ENCODE data around the gene TRAF3. TPM values are rescaled to one million over a fixed set of nuclear protein-coding genes. Genes with fewer than 3 reads are reported as not detected.
A peak's percentile ranks its signal among the peaks of the same experiment; 100 is the strongest.

The TRAF3 gene
- total and polyA plus RNA-seq, 2 experiments from 2014 or later, result 6.3 to 19.7 TPM

- no peak for DNase-seq (ENCODE audit: low read depth in 1 of 2, low spot score in 1 of 2)
- no peak for TF ChIP-seq CTCF (IDR thresholded peaks at IDR 0.05; ENCODE audit: low read depth, low read length)
- Histone ChIP-seq H3K4me1 (ENCODE audit: low read depth) (no peaks in the 10 kb centered on the region), H3K4me3 (no peak overlapping the region), H3K9me3 (ENCODE audit: low read depth) (no peaks in the 10 kb centered on the region), H3K27me3 (no peaks in the 10 kb centered on the region), H3K27ac (no peak overlapping the region), H3K36me3 (no peaks in the 10 kb centered on the region)
These were observed 39.6 kb upstream of the TRAF3 start for GRCh38 chr14:102737402-102738372.

GRCh38 chr14:102738373-102739189 lies 38.7 kb upstream of the TRAF3 start:
- no peaks in the 10 kb centered on the region for H3K4me1 ChIP-seq (ENCODE audit: low read depth)
- H3K36me3 ChIP-seq, result no peaks in the 10 kb centered on the region
- TF ChIP-seq CTCF (IDR thresholded peaks at IDR 0.05; ENCODE audit: low read depth, low read length), result no peak
- H3K27ac ChIP-seq, result no peak overlapping the region
- H3K9me3 ChIP-seq (ENCODE audit: low read depth), result no peaks in the 10 kb centered on the region
- no peaks in the 10 kb centered on the region for H3K27me3 ChIP-seq
- no peak overlapping the region for H3K4me3 ChIP-seq
- DNase-seq (ENCODE audit: low read depth in 1 of 2, low spot score in 1 of 2), result no peak

GRCh38 chr14:102739190-102739469 lies 38.1 kb upstream of the TRAF3 start:
- no peak for DNase-seq (ENCODE audit: low read depth in 1 of 2, low spot score in 1 of 2)
- no peak overlapping the region for H3K4me3 ChIP-seq
- no peak for TF ChIP-seq CTCF (IDR thresholded peaks at IDR 0.05; ENCODE audit: low read depth, low read length)

GRCh38 chr14:102746634-102747438 lies 30.4 kb upstream of the TRAF3 start:
- Histone ChIP-seq H3K9me3 (ENCODE audit: low read depth) (no peaks in the 10 kb centered on the region), H3K4me1 (ENCODE audit: low read depth) (peaks cover 17% of the 10 kb centered on the region), H3K27ac (no peak overlapping the region), H3K4me3 (no peak overlapping the region), H3K36me3 (no peaks in the 10 kb centered on the region), H3K27me3 (no peaks in the 10 kb centered on the region)
- no peak for DNase-seq (ENCODE audit: low read depth in 1 of 2, low spot score in 1 of 2)
- no peak for TF ChIP-seq CTCF (IDR thresholded peaks at IDR 0.05; ENCODE audit: low read depth, low read length)

More at GRCh38 chr14:102739190-102739469, 38.1 kb upstream of the TRAF3 start:
- no peaks in the 10 kb centered on the region for H3K27me3 ChIP-seq
- H3K27ac ChIP-seq, result no peak overlapping the region
- H3K36me3 ChIP-seq, result no peaks in the 10 kb centered on the region
- H3K4me1 ChIP-seq (ENCODE audit: low read depth), result no peaks in the 10 kb centered on the region
- H3K9me3 ChIP-seq (ENCODE audit: low read depth), result no peaks in the 10 kb centered on the region

- peak overlapping the region; percentile 68 for H3K27ac ChIP-seq
- H3K36me3 ChIP-seq, result no peaks in the 10 kb centered on the region
- DNase-seq (ENCODE audit: low read depth in 1 of 2, low spot score in 1 of 2), result no peak
- TF ChIP-seq CTCF (IDR thresholded peaks at IDR 0.05; ENCODE audit: low read depth, low read length), result no peak
- H3K9me3 ChIP-seq (ENCODE audit: low read depth), result no peaks in the 10 kb centered on the region
- no peaks in the 10 kb centered on the region for H3K27me3 ChIP-seq
- no peak overlapping the region for H3K4me3 ChIP-seq
- H3K4me1 ChIP-seq (ENCODE audit: low read depth), result peaks cover 17% of the 10 kb centered on the region
These were observed 28.4 kb upstream of the TRAF3 start for GRCh38 chr14:102748806-102749205.

Data from cardiac muscle cell (in vitro differentiated cells and primary cell).